Measurements from ENCODE around the gene JPT1.

- no peak for TF ChIP-seq EZH2 (IDR thresholded peaks at IDR 0.05; ENCODE audit: insufficient read depth, low read length)
- no peak for TF ChIP-seq CTCF (IDR thresholded peaks at IDR 0.05; ENCODE audit: insufficient read depth, low read depth, low read length)
These were observed 51.9 kb downstream of the JPT1 start for GRCh38 chr17:75102385-75102821.
